ENCODE measurements around the gene TM4SF4.

DNA sequence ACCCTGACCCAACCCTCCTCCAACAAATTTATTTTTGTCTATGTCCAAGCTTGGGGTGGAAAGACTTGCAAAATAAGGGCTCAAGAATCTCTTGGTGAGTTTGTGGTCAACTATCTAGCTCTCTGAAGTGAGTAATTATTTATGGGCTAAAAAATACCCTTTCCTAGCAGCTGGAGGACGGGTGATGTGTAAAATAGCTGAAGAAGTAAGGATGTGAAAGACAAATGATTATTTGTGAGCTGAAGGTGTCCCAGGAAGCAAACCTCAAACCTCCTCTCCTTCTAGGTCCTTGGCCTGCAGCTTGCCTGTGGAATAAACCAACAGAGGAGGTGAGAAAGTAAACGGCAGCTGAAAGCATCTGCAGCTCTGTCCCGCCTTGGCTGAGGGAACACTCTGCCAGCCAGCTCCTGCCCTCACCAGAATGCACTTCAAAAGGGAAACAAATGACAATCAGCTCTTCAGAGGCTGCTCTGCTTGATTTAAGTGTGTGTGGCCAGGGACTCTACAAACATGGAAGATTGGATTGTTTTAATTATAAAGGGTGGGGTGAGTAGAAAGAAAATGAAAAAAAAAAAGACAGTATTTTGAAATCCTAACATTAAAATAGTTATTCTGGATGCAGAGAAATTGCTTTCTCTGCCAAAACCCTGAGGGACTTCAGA lies 60.3 kb downstream of the TM4SF4 start:
- TF ChIP-seq, protein P1, sequence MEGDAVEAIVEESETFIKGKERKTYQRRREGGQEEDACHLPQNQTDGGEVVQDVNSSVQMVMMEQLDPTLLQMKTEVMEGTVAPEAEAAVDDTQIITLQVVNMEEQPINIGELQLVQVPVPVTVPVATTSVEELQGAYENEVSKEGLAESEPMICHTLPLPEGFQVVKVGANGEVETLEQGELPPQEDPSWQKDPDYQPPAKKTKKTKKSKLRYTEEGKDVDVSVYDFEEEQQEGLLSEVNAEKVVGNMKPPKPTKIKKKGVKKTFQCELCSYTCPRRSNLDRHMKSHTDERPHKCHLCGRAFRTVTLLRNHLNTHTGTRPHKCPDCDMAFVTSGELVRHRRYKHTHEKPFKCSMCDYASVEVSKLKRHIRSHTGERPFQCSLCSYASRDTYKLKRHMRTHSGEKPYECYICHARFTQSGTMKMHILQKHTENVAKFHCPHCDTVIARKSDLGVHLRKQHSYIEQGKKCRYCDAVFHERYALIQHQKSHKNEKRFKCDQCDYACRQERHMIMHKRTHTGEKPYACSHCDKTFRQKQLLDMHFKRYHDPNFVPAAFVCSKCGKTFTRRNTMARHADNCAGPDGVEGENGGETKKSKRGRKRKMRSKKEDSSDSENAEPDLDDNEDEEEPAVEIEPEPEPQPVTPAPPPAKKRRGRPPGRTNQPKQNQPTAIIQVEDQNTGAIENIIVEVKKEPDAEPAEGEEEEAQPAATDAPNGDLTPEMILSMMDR (optimal IDR thresholded peaks at IDR 0.05 in 1 of 3, IDR thresholded peaks at IDR 0.05 in 1 of 3, conservative IDR thresholded peaks at IDR 0.05 in 1 of 3; ENCODE audit: extremely low read depth in 1 of 3, insufficient read depth in 2 of 3, low read length in 3 of 3): no peak
- no peak for TF ChIP-seq EZH2 (IDR thresholded peaks at IDR 0.05; ENCODE audit: low read length)

All from keratinocyte (primary cell).